GF-D8 (cell line): Measurements from ENCODE around the gene HNRNPA2B1.
"Not testable (repeated sequence)": the region's sequence is repeated elsewhere in the genome, so short reads cannot be mapped to it uniquely, and the experiment has no call there.

ENCODE experiments used
- DNase-seq: peaks from one replicate; lab custom pipeline; 2025; lab: John Stamatoyannopoulos, UW

HNRNPA2B1 gene

GRCh38 chr7:26198133-26198780 lies 2.3 kb downstream of the HNRNPA2B1 start:
- DNase-seq, result peak; percentile 20

- DNase-seq, result peak; percentile 75
Observed at GRCh38 chr7:26197153-26198115, 3.1 kb downstream of the HNRNPA2B1 start.

- DNase-seq, result no peak
Observed at GRCh38 chr7:26195867-26196657, 4.5 kb downstream of the HNRNPA2B1 start.

GRCh38 chr7:26195182-26195581 lies 5.4 kb downstream of the HNRNPA2B1 start:
- no peak for DNase-seq

GRCh38 chr7:26194764-26195163 lies 5.8 kb downstream of the HNRNPA2B1 start:
- not testable (repeated sequence) for DNase-seq

- no peak for DNase-seq
Observed at GRCh38 chr7:26193432-26194207, 6.9 kb downstream of the HNRNPA2B1 start.

- no peak for DNase-seq
Observed at GRCh38 chr7:26192485-26193087, 8.0 kb downstream of the HNRNPA2B1 start.

- no peak for DNase-seq
Observed at GRCh38 chr7:26191974-26192479, 8.5 kb downstream of the HNRNPA2B1 start.

- DNase-seq, result no peak
Observed at GRCh38 chr7:26191233-26191973, 9.1 kb downstream of the HNRNPA2B1 start.

- DNase-seq, result no peak
Observed at GRCh38 chr7:26190417-26190869, 10.1 kb downstream of the HNRNPA2B1 start.

GRCh38 chr7:26189697-26190096 lies 10.8 kb downstream of the HNRNPA2B1 start:
- no peak for DNase-seq

GRCh38 chr7:26188957-26189541 lies 11.5 kb downstream of the HNRNPA2B1 start:
- DNase-seq, result no peak

- no peak for DNase-seq
Observed at GRCh38 chr7:26188206-26188956, 12.2 kb downstream of the HNRNPA2B1 start.

GRCh38 chr7:26187380-26188205 lies 13.0 kb downstream of the HNRNPA2B1 start:
- DNase-seq, result peak; percentile 39

GRCh38 chr7:26186364-26187311 lies 13.9 kb downstream of the HNRNPA2B1 start:
- no peak for DNase-seq

GRCh38 chr7:26185844-26186180 lies 14.7 kb downstream of the HNRNPA2B1 start:
- DNase-seq, result no peak
